Left lung (tissue), 10 donors: ENCODE measurements around the gene DZIP3. TPM values are rescaled to one million over a fixed set of nuclear protein-coding genes. Genes with fewer than 3 reads are reported as not detected.

ENCODE experiments used
- ATAC-seq: fragments of 200-7000 bp; cut with Tn5 transposase; one replicate; pipeline ENCODE4 v1.9.1; 2020; ENCODE audit warnings: moderate library complexity
- DNase-seq, 4 donors: peaks; one replicate each; pipeline ENCODE4 v3.0.0-alpha.2; 2013 to 2020
- H3K27ac ChIP-seq, 2 donors: fragments of 200-600 bp; sonication (generic) in 1 of 2; one replicate each; pipeline versions ENCODE4 v1.5.0 to v1.8.0; 2020 to 2021
- H3K27me3 ChIP-seq, 2 donors: fragments of 200-600 bp; sonication (generic) in 1 of 2; one replicate each; pipeline versions ENCODE4 v1.5.0 to v1.8.0; 2020 to 2021
- H3K36me3 ChIP-seq, 2 donors: fragments of 200-600 bp; sonication (generic) in 1 of 2; one replicate each; pipeline versions ENCODE4 v1.5.0 to v1.8.0; 2020 to 2021
- H3K4me1 ChIP-seq, 2 donors: fragments of 200-600 bp; one replicate each; pipeline ENCODE4 v1.8.0; 2021
- H3K4me3 ChIP-seq, 2 donors: fragments of 200-600 bp; sonication (generic) in 1 of 2; one replicate each; pipeline versions ENCODE4 v1.5.0 to v1.8.0; 2020 to 2021; ENCODE audit warnings: mild to moderate bottlenecking in 1 of 2
- H3K9me3 ChIP-seq, 2 donors: fragments of 200-600 bp; sonication (generic) in 1 of 2; one replicate each; pipeline versions ENCODE4 v1.5.0 to v1.8.0; 2020 to 2021
- intact Hi-C, 2 donors: fragments of 100-400 bp; cut with DNase I; formaldehyde crosslinking; loops; one replicate each; pipeline versions ENCODE4 v1.11.2 to v1.14.2; 2022
- polyA plus RNA-seq, 6 donors: library from polyadenylated mRNA; unstranded; fragments of 120-200 nt; gene quantifications; one replicate each; pipeline ENCODE4 v1.2.1, GENCODE V29; 2013; ENCODE audit not compliant: insufficient read length in 6 of 6
- total RNA-seq, 2 donors: library from RNA; stranded (reverse); fragmentation: NEBNext Ultra II Directional; extraction: Animal tissue kit (Norgen Biotek cat#: 25700); gene quantifications; one replicate each; pipeline ENCODE4 v1.2.1, GENCODE V29; 2021
- TF ChIP-seq, protein P1 (sequence below), 2 donors: fragments of 200-600 bp; sonication (generic) in 1 of 2; IDR thresholded peaks; one replicate each; pipeline versions ENCODE4 v1.5.0 to v1.8.0; 2021; ENCODE audit warnings: antibody characterized with exemption in 2 of 2
- donor health status: DM: no; HTN: yes; CAD: no.
- donor health status: DM: no; HTN: no; CAD: no.

The DZIP3 gene
- total and polyA plus RNA-seq, 8 donors: 11.5 to 32.8 (median 27.2) TPM

DNA sequence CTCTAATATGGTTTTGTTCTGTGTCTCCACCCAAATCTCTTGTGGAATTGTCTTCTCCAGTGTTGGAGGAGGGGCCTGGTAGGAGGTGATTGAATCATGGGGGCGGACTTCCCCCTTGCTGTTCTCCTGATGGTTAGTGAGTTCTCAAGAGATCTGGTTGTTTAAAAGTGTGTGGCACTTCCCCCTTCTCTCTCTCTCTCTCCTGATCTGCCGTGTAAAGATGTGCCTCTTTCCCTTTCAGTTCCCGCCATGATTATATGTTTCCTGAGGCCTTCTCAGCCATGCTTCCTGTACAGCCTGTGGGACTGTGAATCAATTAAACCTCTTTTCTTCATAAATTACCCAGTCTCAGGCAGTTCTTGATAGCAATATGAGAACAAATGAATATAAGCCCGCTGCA is 134.6 kb downstream of the DZIP3 start:
- TF ChIP-seq, protein P1, sequence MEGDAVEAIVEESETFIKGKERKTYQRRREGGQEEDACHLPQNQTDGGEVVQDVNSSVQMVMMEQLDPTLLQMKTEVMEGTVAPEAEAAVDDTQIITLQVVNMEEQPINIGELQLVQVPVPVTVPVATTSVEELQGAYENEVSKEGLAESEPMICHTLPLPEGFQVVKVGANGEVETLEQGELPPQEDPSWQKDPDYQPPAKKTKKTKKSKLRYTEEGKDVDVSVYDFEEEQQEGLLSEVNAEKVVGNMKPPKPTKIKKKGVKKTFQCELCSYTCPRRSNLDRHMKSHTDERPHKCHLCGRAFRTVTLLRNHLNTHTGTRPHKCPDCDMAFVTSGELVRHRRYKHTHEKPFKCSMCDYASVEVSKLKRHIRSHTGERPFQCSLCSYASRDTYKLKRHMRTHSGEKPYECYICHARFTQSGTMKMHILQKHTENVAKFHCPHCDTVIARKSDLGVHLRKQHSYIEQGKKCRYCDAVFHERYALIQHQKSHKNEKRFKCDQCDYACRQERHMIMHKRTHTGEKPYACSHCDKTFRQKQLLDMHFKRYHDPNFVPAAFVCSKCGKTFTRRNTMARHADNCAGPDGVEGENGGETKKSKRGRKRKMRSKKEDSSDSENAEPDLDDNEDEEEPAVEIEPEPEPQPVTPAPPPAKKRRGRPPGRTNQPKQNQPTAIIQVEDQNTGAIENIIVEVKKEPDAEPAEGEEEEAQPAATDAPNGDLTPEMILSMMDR (IDR thresholded peaks at IDR 0.05): no peak
- no peaks in the 10 kb centered on the region for H3K9me3 ChIP-seq
- DNase-seq (no peak), ATAC-seq (no peak)
- H3K4me3 ChIP-seq: no peak overlapping the region
- intact Hi-C loops: no loop called here
- no peaks in the 10 kb centered on the region for H3K4me1 ChIP-seq
- no peaks in the 10 kb centered on the region for H3K27me3 ChIP-seq
- H3K36me3 ChIP-seq: no peaks in the 10 kb centered on the region
- no peak overlapping the region for H3K27ac ChIP-seq

DNA sequence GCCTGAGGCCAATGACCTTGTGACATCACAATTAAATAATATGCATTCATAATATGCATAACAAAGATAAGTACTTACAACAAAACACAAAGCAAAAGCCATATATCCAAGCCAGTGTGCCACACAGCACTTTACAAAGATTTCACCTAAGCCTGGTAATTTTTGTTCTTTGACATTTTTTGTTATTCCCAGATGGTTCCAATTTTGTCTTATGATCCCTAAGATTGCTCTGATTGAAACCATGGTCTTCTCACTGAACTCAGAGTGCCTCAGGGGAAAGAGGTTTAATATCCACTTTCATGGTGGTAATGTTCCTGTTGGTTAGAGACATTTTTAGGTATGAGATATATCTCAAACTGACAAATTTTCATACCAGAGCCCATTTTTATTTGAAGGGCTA is 138.6 kb downstream of the DZIP3 start:
- Histone ChIP-seq H3K9me3 (no peaks in the 10 kb centered on the region), H3K27me3 (no peaks in the 10 kb centered on the region), H3K4me1 (no peaks in the 10 kb centered on the region), H3K27ac (no peak overlapping the region), H3K36me3 (no peaks in the 10 kb centered on the region), H3K4me3 (no peak overlapping the region)
- intact Hi-C loops: no loop called here
- ATAC-seq: no peak
- DNase-seq: no peak
- TF ChIP-seq, protein P1 (IDR thresholded peaks at IDR 0.05): no peak

DNA sequence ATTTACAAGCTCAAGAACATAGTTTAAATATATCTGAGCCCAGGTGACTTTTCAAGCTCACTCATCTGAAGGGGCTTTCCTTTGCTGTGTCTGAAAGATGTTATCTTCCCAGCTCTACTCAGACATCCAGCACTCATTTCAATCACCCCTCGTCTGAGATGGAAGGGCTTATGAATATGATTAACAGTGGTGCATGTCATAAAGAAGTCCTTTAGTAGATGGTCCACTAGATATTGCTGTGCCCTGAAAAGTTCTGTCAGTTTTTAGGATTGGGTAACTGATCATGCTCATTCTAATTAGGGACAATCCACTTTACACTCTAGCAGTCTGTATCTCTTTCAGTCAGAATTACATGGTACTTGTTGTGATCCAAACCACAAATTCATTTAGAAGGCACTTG is 139.4 kb downstream of the DZIP3 start:
- H3K9me3 ChIP-seq: no peaks in the 10 kb centered on the region
- ATAC-seq (no peak), DNase-seq (no peak)
- TF ChIP-seq, protein P1 (IDR thresholded peaks at IDR 0.05): no peak
- no peaks in the 10 kb centered on the region for H3K36me3 ChIP-seq
- H3K27ac ChIP-seq: no peak overlapping the region
- intact Hi-C loops: no loop called here
- H3K27me3 ChIP-seq: no peaks in the 10 kb centered on the region
- no peaks in the 10 kb centered on the region for H3K4me1 ChIP-seq
- no peak overlapping the region for H3K4me3 ChIP-seq

DNA sequence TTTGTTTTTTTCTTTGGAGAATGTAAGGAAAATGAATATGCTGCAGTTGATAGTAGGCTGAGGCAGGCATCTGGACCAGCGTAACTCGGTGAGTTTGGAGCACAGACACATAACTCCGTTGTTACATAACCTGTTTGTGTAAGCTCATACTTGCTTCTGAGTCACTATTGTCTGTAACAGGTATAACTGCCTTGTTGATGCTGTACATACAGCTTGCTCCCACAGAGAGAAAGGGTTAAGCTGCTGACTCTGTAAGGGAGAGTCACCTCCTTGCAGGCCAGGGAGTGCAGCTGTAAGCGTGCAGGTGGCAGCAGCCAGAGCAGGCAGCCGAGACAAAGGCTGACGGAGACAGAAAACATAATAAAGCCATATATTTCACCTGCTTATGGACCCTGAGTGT is 147.3 kb downstream of the DZIP3 start:
- no peak for ATAC-seq
- no peak overlapping the region for H3K27ac ChIP-seq
- no peak overlapping the region for H3K4me3 ChIP-seq
- H3K27me3 ChIP-seq: no peaks in the 10 kb centered on the region
- no peaks in the 10 kb centered on the region for H3K36me3 ChIP-seq
- no peaks in the 10 kb centered on the region for H3K4me1 ChIP-seq
- TF ChIP-seq, protein P1 (IDR thresholded peaks at IDR 0.05): no peak
- no peak for DNase-seq
- intact Hi-C loops: no loop called here
- no peaks in the 10 kb centered on the region for H3K9me3 ChIP-seq

DNA sequence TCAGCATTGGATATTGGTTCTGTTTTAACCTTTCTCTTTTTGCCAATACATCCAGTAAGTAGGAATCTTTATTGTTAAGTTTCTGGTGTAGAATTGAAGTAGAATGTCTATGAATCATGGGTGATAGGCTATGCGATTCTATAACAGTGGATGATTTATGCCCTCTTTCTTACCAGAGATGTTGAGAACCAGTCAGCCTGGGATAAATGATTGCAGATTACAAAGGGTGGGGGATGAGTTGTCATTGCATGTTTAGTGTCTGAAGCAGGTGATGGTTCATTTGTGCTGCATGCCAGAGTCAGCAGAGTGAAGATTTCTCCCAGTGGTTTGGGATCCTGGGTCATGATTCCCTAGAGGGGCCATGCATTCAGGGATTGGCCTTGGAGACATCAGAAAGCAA is 153.4 kb downstream of the DZIP3 start:
- no peak for ATAC-seq
- Histone ChIP-seq H3K27me3 (no peaks in the 10 kb centered on the region), H3K4me1 (no peaks in the 10 kb centered on the region), H3K36me3 (no peaks in the 10 kb centered on the region), H3K9me3 (peaks cover 0 to 6% of the 10 kb centered on the region in 2 donors), H3K27ac (no peak overlapping the region), H3K4me3 (no peak overlapping the region)
- TF ChIP-seq, protein P1 (IDR thresholded peaks at IDR 0.05): no peak
- intact Hi-C loops: no loop called here
- DNase-seq: no peak

Other genes starting within 250 kb of the DZIP3 start
- gene MYH15, start 79.1 kb upstream of the DZIP3 start, total RNA-seq: under 1 TPM; 0.05 to 0.70 TPM
- under 1 TPM; 0.21 to 0.50 (median 0.32) TPM for gene MYH15, start 79.1 kb upstream of the DZIP3 start, polyA plus RNA-seq
- gene CIP2A, start 284 bp upstream of the DZIP3 start, total RNA-seq: 1 to 10 TPM; 3.8 to 5.6 TPM
- 10 to 100 TPM; 14.0 to 26.1 (median 19.9) TPM for gene CIP2A, start 284 bp upstream of the DZIP3 start, polyA plus RNA-seq
- gene RETNLB, start 167.7 kb downstream of the DZIP3 start, total RNA-seq: not detected
- not detected for gene RETNLB, start 167.7 kb downstream of the DZIP3 start, polyA plus RNA-seq
- gene TRAT1, start 233.1 kb downstream of the DZIP3 start, total RNA-seq: 1 to 10 TPM in 1 of 2 donors, under 1 TPM in 1; 0.55 to 1.4 TPM
- under 1 TPM; 0.17 to 0.49 (median 0.27) TPM for gene TRAT1, start 233.1 kb downstream of the DZIP3 start, polyA plus RNA-seq